Stimulated activated CD8-positive, alpha-beta memory T cell treated with anti-CD3 and anti-CD28 coated beads, Interleukin-7, amount 100 ng/mL, for 1 hour (primary cell): ENCODE measurements around the gene ANXA2.
A peak's percentile ranks its signal among the peaks of the same experiment; 100 is the strongest.

Experiments used
- DNase-seq, 2 donors: peaks; one replicate each; pipeline ENCODE4 v3.0.0-alpha.2; 2020; ENCODE audit warnings: low read depth in 2 of 2

The ANXA2 gene

GRCh38 chr15:60370869-60371136 is 27.0 kb downstream of the ANXA2 start:
- no peak for DNase-seq

GRCh38 chr15:60370105-60370868 is 27.5 kb downstream of the ANXA2 start:
- DNase-seq: no peak

GRCh38 chr15:60369696-60370095 is 28.1 kb downstream of the ANXA2 start:
- no peak for DNase-seq

- DNase-seq: no peak
Observed at GRCh38 chr15:60364612-60364924, 33.2 kb downstream of the ANXA2 start.

- no peak for DNase-seq
Observed at GRCh38 chr15:60363903-60364611, 33.7 kb downstream of the ANXA2 start.

- no peak for DNase-seq
Observed at GRCh38 chr15:60363087-60363549, 34.7 kb downstream of the ANXA2 start.

GRCh38 chr15:60362321-60363086 is 35.3 kb downstream of the ANXA2 start:
- no peak for DNase-seq

- peak in 1 of 2 donors; percentile 5 for DNase-seq
Observed at GRCh38 chr15:60359738-60360137, 38.0 kb downstream of the ANXA2 start.

- DNase-seq: no peak
Observed at GRCh38 chr15:60358935-60359682, 38.7 kb downstream of the ANXA2 start.

- no peak for DNase-seq
Observed at GRCh38 chr15:60356832-60357231, 41.0 kb downstream of the ANXA2 start.

- DNase-seq: no peak
Observed at GRCh38 chr15:60355148-60355857, 42.5 kb downstream of the ANXA2 start.

GRCh38 chr15:60353245-60353920 is 44.4 kb downstream of the ANXA2 start:
- DNase-seq: no peak

- no peak for DNase-seq
Observed at GRCh38 chr15:60352525-60352924, 45.3 kb downstream of the ANXA2 start.

- no peak for DNase-seq
Observed at GRCh38 chr15:60351066-60351465, 46.7 kb downstream of the ANXA2 start.

GRCh38 chr15:60350108-60350507 is 47.7 kb downstream of the ANXA2 start:
- DNase-seq: no peak

- no peak for DNase-seq
Observed at GRCh38 chr15:60349589-60349988, 48.2 kb downstream of the ANXA2 start.

GRCh38 chr15:60347480-60348049 is 50.2 kb downstream of the ANXA2 start:
- DNase-seq: no peak

- no peak for DNase-seq
Observed at GRCh38 chr15:60346653-60347052, 51.1 kb downstream of the ANXA2 start.

- no peak for DNase-seq
Observed at GRCh38 chr15:60346077-60346476, 51.7 kb downstream of the ANXA2 start.

- DNase-seq: no peak
Observed at GRCh38 chr15:60345598-60345997, 52.2 kb downstream of the ANXA2 start.

- DNase-seq: no peak
Observed at GRCh38 chr15:60344987-60345386, 52.8 kb downstream of the ANXA2 start.
